Right atrium auricular region (tissue), 2 donors: ENCODE data around the gene GNPTAB. TPM values are rescaled to one million over a fixed set of nuclear protein-coding genes. Genes with fewer than 3 reads are reported as not detected.

Source experiments
- DNase-seq: peaks from one replicate; pipeline ENCODE4 v3.0.0-alpha.2; 2019; ENCODE audit warnings: low spot score
- H3K27ac ChIP-seq, 2 donors: fragments of 200-600 bp; sonication (generic); 1 replicate in 1 of 2; 2 replicates in 1 of 2; pipeline ENCODE4 v1.5.1; 2016 to 2019
- H3K27me3 ChIP-seq, 2 donors: fragments of 200-600 bp; sonication (generic); one replicate each; pipeline versions ENCODE4 v1.5.1 to v1.6.0; 2017 to 2019
- H3K36me3 ChIP-seq: fragments of 200-600 bp; sonication (generic); one replicate; pipeline ENCODE4 v1.5.1; 2016
- H3K4me1 ChIP-seq, 2 donors: fragments of 200-600 bp; sonication (generic); one replicate each; pipeline versions ENCODE4 v1.5.1 to v1.6.0; 2017 to 2019
- H3K4me3 ChIP-seq, 2 donors: fragments of 200-600 bp; sonication (generic); 1 replicate in 1 of 2; 2 replicates in 1 of 2; pipeline ENCODE4 v1.5.1; 2017 to 2019; ENCODE audit warnings: mild to moderate bottlenecking in 1 of 2, moderate library complexity in 1 of 2
- H3K9me3 ChIP-seq, 2 donors: fragments of 200-600 bp; sonication (generic); one replicate each; pipeline ENCODE4 v1.5.1; 2019
- CTCF ChIP-seq, 2 donors: fragments of 200-600 bp; sonication (generic); IDR thresholded peaks; one replicate each; pipeline ENCODE4 v1.5.1; 2019; ENCODE audit warnings: antibody characterized with exemption in 2 of 2
- total RNA-seq, 2 donors: library from RNA; depleted of rRNA; stranded (reverse); fragments of >200 nt; gene quantifications; one replicate each; pipeline ENCODE4 v1.1.0, GENCODE V29; 2016

The GNPTAB gene
- total RNA-seq, 2 donors from 2014 or later: 25.3 to 32.6 TPM

GRCh38 chr12:101706403-101706802, 124.4 kb downstream of the GNPTAB start:
- no peaks in the 10 kb centered on the region for H3K9me3 ChIP-seq
- H3K27ac ChIP-seq: no peak overlapping the region
- H3K4me1 ChIP-seq: peaks cover 0 to 20% of the 10 kb centered on the region in 2 donors
- H3K36me3 ChIP-seq: no peaks in the 10 kb centered on the region
- DNase-seq: no peak
- H3K27me3 ChIP-seq: no peaks in the 10 kb centered on the region
- no peak for TF ChIP-seq CTCF (IDR thresholded peaks at IDR 0.05)
- H3K4me3 ChIP-seq: no peak overlapping the region

GRCh38 chr12:101703487-101703886, 127.3 kb downstream of the GNPTAB start:
- peak overlapping the region in 1 of 2 donors; percentile 25 for H3K27ac ChIP-seq
- no peaks in the 10 kb centered on the region for H3K9me3 ChIP-seq
- H3K36me3 ChIP-seq: no peaks in the 10 kb centered on the region
- no peak overlapping the region for H3K4me3 ChIP-seq
- TF ChIP-seq CTCF (IDR thresholded peaks at IDR 0.05): no peak
- H3K27me3 ChIP-seq: no peaks in the 10 kb centered on the region
- DNase-seq: no peak
- peaks cover 0 to 36% of the 10 kb centered on the region in 2 donors for H3K4me1 ChIP-seq

GRCh38 chr12:101700299-101700820, 130.4 kb downstream of the GNPTAB start:
- H3K9me3 ChIP-seq: no peaks in the 10 kb centered on the region
- H3K4me1 ChIP-seq: peaks cover 0 to 35% of the 10 kb centered on the region in 2 donors
- H3K27me3 ChIP-seq: no peaks in the 10 kb centered on the region
- H3K4me3 ChIP-seq: peak overlapping the region in 1 of 2 donors; percentile 76
- no peak for TF ChIP-seq CTCF (IDR thresholded peaks at IDR 0.05)
- no peak for DNase-seq
- H3K36me3 ChIP-seq: no peaks in the 10 kb centered on the region
- peak overlapping the region; percentile 2 to 94 for H3K27ac ChIP-seq

GRCh38 chr12:101698800-101699347, 131.9 kb downstream of the GNPTAB start:
- no peaks in the 10 kb centered on the region for H3K27me3 ChIP-seq
- H3K4me3 ChIP-seq: peak overlapping the region; percentile 69 to 76
- H3K36me3 ChIP-seq: no peaks in the 10 kb centered on the region
- no peak for DNase-seq
- H3K27ac ChIP-seq: peak overlapping the region; percentile 92 to 94
- peaks cover 0 to 4% of the 10 kb centered on the region in 2 donors for H3K9me3 ChIP-seq
- H3K4me1 ChIP-seq: peaks cover 0 to 35% of the 10 kb centered on the region in 2 donors
- peak in 1 of 2 donors; percentile 48 for TF ChIP-seq CTCF (IDR thresholded peaks at IDR 0.05)

- DNase-seq: peak; percentile 63
- TF ChIP-seq CTCF (IDR thresholded peaks at IDR 0.05): no peak
Observed at GRCh38 chr12:101697930-101698799, 132.6 kb downstream of the GNPTAB start.

More at GRCh38 chr12:101697930-101698799, 132.6 kb downstream of the GNPTAB start:
- Histone ChIP-seq H3K27ac (peak overlapping the region; percentile 92 to 94), H3K4me1 (peaks cover 0 to 34% of the 10 kb centered on the region in 2 donors), H3K36me3 (no peaks in the 10 kb centered on the region), H3K4me3 (peak overlapping the region; percentile 69 to 76), H3K27me3 (no peaks in the 10 kb centered on the region), H3K9me3 (peaks cover 0 to 4% of the 10 kb centered on the region in 2 donors)
